Ovary (tissue), 9 donors: ENCODE results near the gene PXYLP1. TPM values are rescaled to one million over a fixed set of nuclear protein-coding genes. Genes with fewer than 3 reads are reported as not detected.
A peak's percentile ranks its signal among the peaks of the same experiment; 100 is the strongest.

Experiments used
- DNase-seq, 5 donors: peaks; one replicate each; pipeline ENCODE4 v3.0.0-alpha.2; 2019 to 2020
- H3K27ac ChIP-seq, 2 donors: fragments of 200-600 bp; one replicate each; pipeline versions ENCODE4 v1.5.1 to v1.8.0; 2019 to 2022
- H3K27me3 ChIP-seq: fragments of 200-600 bp; one replicate; pipeline ENCODE4 v1.8.0; 2022
- H3K36me3 ChIP-seq: fragments of 200-600 bp; sonication (generic); one replicate; pipeline ENCODE4 v1.5.1; 2019
- H3K4me1 ChIP-seq: one replicate; pipeline ENCODE4 v1.8.1; 2013; ENCODE audit warnings: mild to moderate bottlenecking, moderate library complexity; ENCODE audit not compliant: insufficient read depth
- H3K4me3 ChIP-seq: fragments of 200-600 bp; sonication (generic); one replicate; pipeline ENCODE4 v1.5.1; 2017
- H3K9me3 ChIP-seq, 2 donors: fragments of 200-600 bp in 1 of 2; sonication (generic) in 1 of 2; one replicate each; pipeline versions ENCODE4 v1.5.1 to v1.8.1; 2013 to 2019; ENCODE audit warnings: mild to moderate bottlenecking in 1 of 2, moderate library complexity in 1 of 2
- CTCF ChIP-seq, 3 donors: fragments of 450-650 bp in 2 of 3; fragments of 200-600 bp in 1 of 3; IDR thresholded peaks; one replicate each; pipeline versions ENCODE4 v1.5.1 to v1.8.0; 2016 to 2022; ENCODE audit warnings: antibody characterized with exemption in 3 of 3, mild to moderate bottlenecking in 1 of 3
- EP300 ChIP-seq: sonication (generic); formaldehyde crosslinking; IDR thresholded peaks from one replicate; pipeline ENCODE4 v1.6.1; 2017; ENCODE audit warnings: antibody characterized with exemption
- POLR2A ChIP-seq: fragments of 450-650 bp; IDR thresholded peaks from one replicate; pipeline ENCODE4 v1.6.1; 2017; ENCODE audit warnings: antibody characterized with exemption, mild to moderate bottlenecking, moderate library complexity
- WGBS, 3 donors: extraction: QIAGEN DNeasy Blood & Tissue Kit in 1 of 3; methylation state at CpG; one replicate each; pipeline versions ENCODE4 v1.1.5 to v1.1.7; 2013 to 2017; 5-methylcytosine and 5-hydroxymethylcytosine counted together
- intact Hi-C, 4 donors: fragments of 100-400 bp; cut with DNase I; formaldehyde crosslinking; loops; one replicate each; pipeline versions ENCODE4 v1.11.0 to v1.15.1; 2022 to 2023
- polyA plus RNA-seq, 2 donors: library from polyadenylated mRNA; stranded (reverse); fragments of 200-250 nt in 1 of 2; fragments of 350-450 nt in 1 of 2; fragmentation: Illumina TruSeq in 1 of 2; extraction: RNeasy Lipid Tissue Mini Kit (QIAGEN cat#74804) in 1 of 2; gene quantifications; one replicate each; pipeline ENCODE4 v1.2.3, GENCODE V29; 2013 to 2014
- total RNA-seq, 7 donors: library from RNA; depleted of rRNA in 2 of 7; stranded (reverse); fragments of >200 nt in 2 of 7; fragmentation: NEBNext Ultra II Directional in 3 of 7; extraction: Animal tissue kit (Norgen Biotek cat#: 25700) in 3 of 7; gene quantifications; one replicate each; pipeline versions ENCODE4 v1.1.0 to v1.2.4, GENCODE V29; 2016 to 2023
- donor health status: DM: no; HTN: no; CAD: no; lungs with moderate emphysema.
- donor health status: DM: no; HTN: no; CAD: no.
- donor health status: Bipolar disorder and iron deficiency.
- donor health status: DM: yes; HTN: yes; CAD: no.
- donor health status: DM: no; HTN: no; CAD: no.
- donor health status: DM: yes; HTN: yes; CAD: no.

Gene PXYLP1
- total and polyA plus RNA-seq, 9 donors = 6.5 to 23.0 (median 15.7) TPM

- intact Hi-C loops = loop anchor here in 1 of 4 donors (10.0 kb wide), 1 partner anchor 53 kb away; the partner anchor contains the start of gene PXYLP1
- H3K4me3 ChIP-seq = no peak overlapping the region
- H3K4me1 ChIP-seq = peaks cover 8% of the 10 kb centered on the region
- DNase-seq = no peak
- H3K36me3 ChIP-seq = no peaks in the 10 kb centered on the region
- no peak for TF ChIP-seq EP300
- no peak for TF ChIP-seq CTCF (IDR thresholded peaks at IDR 0.05)
- no peak for TF ChIP-seq POLR2A
- no peaks in the 10 kb centered on the region for H3K9me3 ChIP-seq
- H3K27ac ChIP-seq = no peak overlapping the region
- 59 to 80% (median 75%) methylated on average over 9 of the region's 9 CpGs for WGBS, 3 donors
- no peaks in the 10 kb centered on the region for H3K27me3 ChIP-seq
Observed at GRCh38 chr3:141287326-141287725, 55.7 kb downstream of the PXYLP1 start.

GRCh38 chr3:141288336-141288990 is 56.8 kb downstream of the PXYLP1 start:
- DNase-seq = no peak
- WGBS, 3 donors = 91% methylated on average over 7 of the region's 7 CpGs
- H3K9me3 ChIP-seq = no peaks in the 10 kb centered on the region

GRCh38 chr3:141289228-141289772 is 57.7 kb downstream of the PXYLP1 start:
- intact Hi-C loops = loop anchor here in 1 of 4 donors (10.0 kb wide), 1 partner anchor 54 kb away; the partner anchor contains the start of gene PXYLP1
- H3K9me3 ChIP-seq = no peaks in the 10 kb centered on the region
- H3K36me3 ChIP-seq = no peaks in the 10 kb centered on the region
- no peak for DNase-seq
- no peak for TF ChIP-seq EP300
- TF ChIP-seq POLR2A = no peak
- TF ChIP-seq CTCF (IDR thresholded peaks at IDR 0.05) = no peak
- no peak overlapping the region for H3K4me3 ChIP-seq
- 35 to 65% (median 62%) methylated on average over 2 of the region's 2 CpGs for WGBS, 3 donors
- H3K4me1 ChIP-seq = peaks cover 17% of the 10 kb centered on the region
- no peaks in the 10 kb centered on the region for H3K27me3 ChIP-seq
- no peak overlapping the region for H3K27ac ChIP-seq

More at GRCh38 chr3:141288336-141288990, 56.8 kb downstream of the PXYLP1 start:
- intact Hi-C loops = loop anchor here in 1 of 4 donors (10.0 kb wide), 1 partner anchor 54 kb away; the partner anchor contains the start of gene PXYLP1
- TF ChIP-seq CTCF (IDR thresholded peaks at IDR 0.05) (no peak), POLR2A (no peak), EP300 (no peak)
- H3K4me3 ChIP-seq = no peak overlapping the region
- no peaks in the 10 kb centered on the region for H3K27me3 ChIP-seq
- no peak overlapping the region for H3K27ac ChIP-seq
- no peaks in the 10 kb centered on the region for H3K36me3 ChIP-seq
- H3K4me1 ChIP-seq = peaks cover 14% of the 10 kb centered on the region

GRCh38 chr3:141291559-141292355 is 60.1 kb downstream of the PXYLP1 start:
- no peaks in the 10 kb centered on the region for H3K36me3 ChIP-seq
- H3K27ac ChIP-seq = peak overlapping the region; percentile 27 to 50
- 12 to 24% (median 23%) methylated on average over 12 of the region's 12 CpGs for WGBS, 3 donors
- peaks cover 17% of the 10 kb centered on the region for H3K4me1 ChIP-seq
- no peak overlapping the region for H3K4me3 ChIP-seq
- intact Hi-C loops = no loop called here
- TF ChIP-seq EP300 (no peak), POLR2A (no peak), CTCF (IDR thresholded peaks at IDR 0.05) (no peak)
- H3K9me3 ChIP-seq = no peaks in the 10 kb centered on the region
- DNase-seq = peak in 3 of 5 donors; percentile 37 to 63 (median 48)
- no peaks in the 10 kb centered on the region for H3K27me3 ChIP-seq
